Measurements from ENCODE around the gene INCA1. TPM values are rescaled to one million over a fixed set of nuclear protein-coding genes. Genes with fewer than 3 reads are reported as not detected.
A peak's percentile ranks its signal among the peaks of the same experiment; 100 is the strongest.

INCA1 gene
- total and polyA plus RNA-seq, 2 of the 13 experiments (the other 11 are each of a cell fraction or from before 2014, with no cell fraction given): 0.93 to 2.6 TPM

DNA sequence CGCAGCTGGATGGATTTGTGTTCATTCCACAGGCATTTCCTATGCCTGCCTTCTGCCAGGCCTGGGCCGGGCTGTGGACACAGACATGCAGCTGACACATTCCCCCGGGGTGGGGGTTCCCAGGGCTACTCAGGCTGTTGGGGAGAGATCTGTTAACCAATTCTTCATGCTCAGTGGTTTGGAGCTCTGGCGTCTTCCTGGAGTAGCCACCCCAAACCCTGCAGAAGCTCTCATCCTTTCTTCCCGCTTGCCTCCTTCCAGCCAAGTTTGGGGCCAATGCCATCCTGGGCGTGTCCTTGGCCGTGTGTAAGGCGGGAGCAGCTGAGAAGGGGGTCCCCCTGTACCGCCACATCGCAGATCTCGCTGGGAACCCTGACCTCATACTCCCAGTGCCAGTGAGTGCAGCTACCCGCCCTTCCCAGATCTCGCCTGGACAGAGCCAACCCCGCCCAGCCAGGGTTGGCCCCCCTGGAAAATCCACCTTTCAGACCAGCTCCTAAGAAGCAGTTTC is 43.8 kb downstream of the INCA1 start:
- no peak overlapping the region for H3K4me3 ChIP-seq (replicated peaks in 1 of 3; ENCODE audit: insufficient read depth in 1 of 3, low read depth in 2 of 3, low read length in 3 of 3)
- no peak overlapping the region for H3K9ac ChIP-seq (ENCODE audit: insufficient read depth, low read depth, low read length)
- POLR2A ChIA-PET: interaction anchor here (1.0 to 10.0 kb wide), 2 partner anchors 13 to 14 kb away, joined by 6 to 273 read pairs; partner anchors contain the start of genes RNF167, SLC25A11 and SPAG7
- FAIRE-seq (no peak), DNase-seq (ENCODE audit: low spot score) (no peak), ATAC-seq (no peak)
- H3K9me3 ChIP-seq (ENCODE audit: low read length): no peaks in the 10 kb centered on the region
- BruUV-seq (replicated peaks): no TSS peak
- 100% methylated on average over 11 of the region's 14 CpGs for WGBS (ENCODE audit: low lambda C conversion rate)
- H3K4me2 ChIP-seq (ENCODE audit: low read depth, low read length): no peak overlapping the region
- H3K27me3 ChIP-seq (ENCODE audit: control insufficient read depth in 1 of 2, insufficient read depth in 2 of 2, low read length in 2 of 2): no peaks in the 10 kb centered on the region
- in situ Hi-C loops (cut with HindIII; ENCODE audit: extremely low pct_ligation_motif_present, low pct_unique_long_range_greater_than_20kb): no loop called here
- intact Hi-C loops (cut with micrococcal nuclease; ENCODE audit: unreplicated experiment): loop anchor here (5.0 kb wide), 1 partner anchor 46 kb away; no protein-coding TSS in a partner anchor
- no peak overlapping the region for H2AFZ ChIP-seq (ENCODE audit: low read length)
- CTCF ChIA-PET (ENCODE audit: low intra/inter-chr PET ratio, low total read pairs): no interaction called here
- H4K20me1 ChIP-seq (ENCODE audit: insufficient read depth, low read length): no peaks in the 10 kb centered on the region
- TF ChIP-seq ZNF792 (CRISPR knock-in tag; IDR thresholded peaks at IDR 0.05): no peak
- TF ChIP-seq ZNF263 (CRISPR knock-in tag; IDR thresholded peaks at IDR 0.05): no peak
- no peak overlapping the region for H3K27ac ChIP-seq (ENCODE audit: extremely low read length, insufficient read depth, low read length)
- peaks cover 12% of the 10 kb centered on the region for H3K79me2 ChIP-seq (ENCODE audit: insufficient read depth, low read length)
- peaks cover 0 to 10% of the 10 kb centered on the region in 2 experiments; a peak in 2 of 5 replicates for H3K36me3 ChIP-seq (replicated peaks in 1 of 2; ENCODE audit: control insufficient read depth in 1 of 2, insufficient read depth in 2 of 2, low read length in 2 of 2)
- H3K4me1 ChIP-seq (ENCODE audit: insufficient read depth, low read length): peaks cover 39% of the 10 kb centered on the region

DNA sequence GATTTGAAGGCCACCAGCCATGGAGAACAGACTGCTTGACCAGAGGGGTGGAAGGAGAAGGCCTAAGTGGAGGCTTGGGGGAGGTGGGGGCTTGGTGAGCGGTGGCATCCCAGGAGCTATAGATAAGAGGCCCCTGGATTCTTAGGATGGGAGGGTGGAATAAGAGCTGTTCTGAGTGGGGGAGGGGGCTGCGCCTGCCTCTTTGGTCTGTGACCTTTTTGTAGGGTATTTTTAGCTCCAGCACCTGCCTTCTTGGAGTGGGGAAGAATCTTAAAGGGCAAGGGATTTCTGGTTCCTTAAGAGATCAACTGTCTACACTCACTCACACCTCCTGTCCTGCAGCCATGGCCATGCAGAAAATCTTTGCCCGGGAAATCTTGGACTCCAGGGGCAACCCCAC is 45.8 kb downstream of the INCA1 start:
- H3K4me3 ChIP-seq (replicated peaks in 1 of 3; ENCODE audit: insufficient read depth in 1 of 3, low read depth in 2 of 3, low read length in 3 of 3): peak overlapping the region; percentile 52 to 88 (median 86)
- H3K27ac ChIP-seq (ENCODE audit: extremely low read length, insufficient read depth, low read length): peak overlapping the region; percentile 99
- no peaks in the 10 kb centered on the region for H3K9me3 ChIP-seq (ENCODE audit: low read length)
- in situ Hi-C loops (cut with HindIII; ENCODE audit: extremely low pct_ligation_motif_present, low pct_unique_long_range_greater_than_20kb) (no loop called here), intact Hi-C loops (cut with micrococcal nuclease; ENCODE audit: unreplicated experiment) (loop anchor here (5.0 kb wide), 1 partner anchor 44 kb away; no protein-coding TSS in a partner anchor)
- TF ChIP-seq CHD4 (IDR thresholded peaks at IDR 0.05; ENCODE audit: borderline replicate concordance, low read length) (no peak), ZNF878 (CRISPR knock-in tag; IDR thresholded peaks at IDR 0.05) (0 out of 2 replicates have a peak, but pooled peaks have one; percentile 15)
- H3K4me2 ChIP-seq (ENCODE audit: low read depth, low read length): peak overlapping the region; percentile 93
- peaks cover 44% of the 10 kb centered on the region for H3K4me1 ChIP-seq (ENCODE audit: insufficient read depth, low read length)
- H3K79me2 ChIP-seq (ENCODE audit: insufficient read depth, low read length): peaks cover 28% of the 10 kb centered on the region
- ChIA-PET CTCF (ENCODE audit: low intra/inter-chr PET ratio, low total read pairs) (no interaction called here), POLR2A (interaction anchor here (0.7 to 10.0 kb wide), 8 partner anchors 8 to 155 kb away, joined by 3 to 273 read pairs (median 5); partner anchors contain the start of genes PSMB6, RNF167, SLC25A11 and SPAG7)
- ATAC-seq: no peak
- H4K20me1 ChIP-seq (ENCODE audit: insufficient read depth, low read length): peaks cover 11% of the 10 kb centered on the region
- H3K36me3 ChIP-seq (replicated peaks in 1 of 2; ENCODE audit: control insufficient read depth in 1 of 2, insufficient read depth in 2 of 2, low read length in 2 of 2): peaks cover 2 to 11% of the 10 kb centered on the region in 2 experiments; a peak in 3 of 5 replicates
- no peak for DNase-seq (ENCODE audit: low spot score)
- peak overlapping the region; percentile 84 for H3K9ac ChIP-seq (ENCODE audit: insufficient read depth, low read depth, low read length)
- 10% methylated on average over 3 of the region's 3 CpGs for WGBS (ENCODE audit: low lambda C conversion rate)
- no TSS peak for BruUV-seq (replicated peaks)
- H2AFZ ChIP-seq (ENCODE audit: low read length): no peak overlapping the region
- no peaks in the 10 kb centered on the region; a peak in 1 of 5 replicates for H3K27me3 ChIP-seq (ENCODE audit: control insufficient read depth in 1 of 2, insufficient read depth in 2 of 2, low read length in 2 of 2)
- no peak for FAIRE-seq

Measured in HepG2 (cell line).